ENCODE results near the gene CCDC15. TPM values are rescaled to one million over a fixed set of nuclear protein-coding genes. Genes with fewer than 3 reads are reported as not detected.

Gene CCDC15
- total RNA-seq, 1 experiment from 2014 or later = 2.8 TPM

GRCh38 chr11:124920356-124920755 lies 33.6 kb upstream of the CCDC15 start:
- Mint-ChIP-seq H3K4me3 (peak overlapping the region; percentile 57 to 77; a peak in 4 of 5 replicates), H3K27ac (no peak overlapping the region), H3K9me3 (peaks cover 0 to 9% of the 10 kb centered on the region in 2 experiments; a peak in 2 of 5 replicates), H3K4me1 (peaks cover 0 to 3% of the 10 kb centered on the region in 2 experiments; a peak in 2 of 4 replicates), H3K36me3 (ENCODE audit: insufficient read depth in 1 of 3, low read depth in 3 of 3) (no peaks in the 10 kb centered on the region; a peak in 1 of 7 replicates), H3K27me3 (ENCODE audit: low read depth) (peaks cover 92% of the 10 kb centered on the region)
- H4K8ac ChIP-seq (replicated peaks; ENCODE audit: insufficient read length, low read depth, low read length) = no peak overlapping the region
- no peaks in the 10 kb centered on the region for H3K23me2 ChIP-seq (ENCODE audit: insufficient read length, low read depth, low read length, poor library complexity, severe bottlenecking)
- no peak overlapping the region for H3K14ac ChIP-seq (ENCODE audit: insufficient read depth, low read length)
- H2BK12ac ChIP-seq (ENCODE audit: insufficient read length, low read depth, low read length) = no peak overlapping the region
- no peak overlapping the region for H2BK120ac ChIP-seq (ENCODE audit: low read depth, low read length, poor library complexity, severe bottlenecking)
- no peak for TF ChIP-seq CTCF (conservative IDR thresholded peaks at IDR 0.05)
- H4K5ac ChIP-seq (ENCODE audit: insufficient read length, low read depth, low read length) = no peak overlapping the region
- H3K27ac ChIP-seq (ENCODE audit: insufficient read length, low read depth, low read length) = no peak overlapping the region
- peaks cover 17% of the 10 kb centered on the region; the same call in 1 of the 2 replicates for H3K27me3 ChIP-seq (ENCODE audit: insufficient read depth, low read length)
- H3K4me2 ChIP-seq (ENCODE audit: insufficient read depth, insufficient read length, low read length) = peak overlapping the region; percentile 39
- H3K4ac ChIP-seq (ENCODE audit: low read depth, low read length) = no peak overlapping the region
- H3K4me1 ChIP-seq (ENCODE audit: insufficient read depth, low read length) = no peaks in the 10 kb centered on the region
- H3K56ac ChIP-seq (ENCODE audit: insufficient read length, low read depth, low read length) = no peak overlapping the region
- no peak overlapping the region for H3K18ac ChIP-seq (ENCODE audit: insufficient read length, low read depth, low read length)
- H2BK15ac ChIP-seq (ENCODE audit: low read depth, low read length) = no peak overlapping the region
- no peak overlapping the region for H4K91ac ChIP-seq (ENCODE audit: insufficient read length, low read depth, low read length)
- H3K9ac ChIP-seq (ENCODE audit: extremely low read depth, insufficient read length, low read length) = no peak overlapping the region
- H3K79me1 ChIP-seq (ENCODE audit: insufficient read depth, low read depth, low read length, poor library complexity, severe bottlenecking) = no peaks in the 10 kb centered on the region
- no peak overlapping the region for H3K23ac ChIP-seq (ENCODE audit: insufficient read length, low read depth, low read length)
- no peak overlapping the region for H2BK20ac ChIP-seq (ENCODE audit: low read depth, low read length, poor library complexity, severe bottlenecking)
- no peak overlapping the region for H3T11ph ChIP-seq (ENCODE audit: low read length)
- WGBS (ENCODE audit: extremely low coverage, insufficient read length, low lambda C conversion rate) = no CpG with 5 or more reads among the region's 5 CpGs
- H3K9me3 ChIP-seq (ENCODE audit: control insufficient read depth, low read depth, low read length) = no peaks in the 10 kb centered on the region
- H2BK5ac ChIP-seq (ENCODE audit: insufficient read length, low read length) = no peak overlapping the region
- H2AK5ac ChIP-seq (ENCODE audit: insufficient read length, low read length) = no peak overlapping the region
- no peaks in the 10 kb centered on the region for H4K20me1 ChIP-seq (ENCODE audit: control insufficient read depth, insufficient read depth, insufficient read length)
- H3K79me2 ChIP-seq (ENCODE audit: insufficient read depth, low read length) = no peaks in the 10 kb centered on the region
- no peak for DNase-seq
- no peak overlapping the region for H2AFZ ChIP-seq (ENCODE audit: low read length)
